ENCODE data around the gene SSTR4.

The SSTR4 gene

DNA sequence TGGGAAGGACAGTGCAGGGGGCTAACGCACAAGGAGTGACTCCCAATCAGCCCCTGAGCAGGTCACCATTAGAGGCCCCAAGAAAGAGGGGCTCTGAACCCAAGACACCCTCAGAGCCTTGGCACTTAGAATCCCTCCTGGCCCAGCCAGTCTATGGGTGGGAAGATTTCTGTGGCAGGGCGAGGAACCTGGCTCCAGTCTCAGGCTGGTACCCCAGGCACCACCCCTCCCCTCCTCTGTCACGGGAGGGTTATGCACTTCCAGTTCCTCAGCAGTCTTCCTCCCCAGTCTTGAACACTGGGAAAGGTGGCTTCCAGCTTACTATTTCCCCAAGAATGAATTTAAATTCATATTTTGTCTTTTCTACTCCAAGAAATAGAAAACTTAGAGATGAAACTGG lies 27.6 kb upstream of the SSTR4 start:
- Mint-ChIP-seq H3K27ac (no peak overlapping the region), H3K9me3 (no peaks in the 10 kb centered on the region), H3K36me3 (ENCODE audit: insufficient read depth) (no peaks in the 10 kb centered on the region), H3K4me3 (no peak overlapping the region), H3K4me1 (ENCODE audit: low read depth in 2 of 2) (no peaks in the 10 kb centered on the region), H3K27me3 (peaks cover 0 to 9% of the 10 kb centered on the region in 2 donors)
- ATAC-seq (replicated peaks) (no peak), DNase-seq (no peak)

DNA sequence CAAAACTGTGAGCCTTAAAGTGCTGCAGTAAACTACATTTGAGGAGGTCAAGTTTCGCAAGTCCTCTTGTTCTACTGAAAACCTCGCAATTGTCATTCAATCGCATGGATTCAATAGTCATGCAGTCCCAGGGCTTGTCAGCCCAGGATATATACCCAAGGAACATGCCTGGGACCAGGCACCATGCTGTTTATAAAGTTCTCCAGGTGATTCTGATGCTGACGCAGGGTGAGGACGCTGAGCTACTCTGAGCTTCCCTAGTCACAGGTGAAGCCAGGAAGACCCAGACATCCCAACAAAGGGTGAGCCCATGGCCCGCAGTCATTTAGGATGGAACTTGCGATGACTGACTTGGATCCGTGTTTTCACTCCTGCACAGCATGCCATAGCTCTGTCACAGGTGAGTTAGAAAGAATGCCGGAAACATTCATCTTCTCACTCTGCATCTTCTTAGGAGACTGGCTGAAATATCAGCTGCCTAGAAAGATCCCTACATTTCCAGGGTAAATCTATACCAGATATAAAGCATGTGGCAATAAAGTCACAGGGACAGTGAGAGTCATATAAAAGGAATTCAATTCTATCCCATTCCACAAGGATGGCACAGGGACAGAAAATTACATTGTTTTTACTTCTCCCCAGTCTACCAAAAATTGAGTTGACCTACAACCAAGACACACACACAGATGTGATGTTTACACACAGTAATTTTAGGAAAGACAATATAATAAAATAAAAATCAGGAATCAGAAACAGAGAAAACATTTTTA lies 27.0 kb upstream of the SSTR4 start:
- H3K4me3 Mint-ChIP-seq: no peak overlapping the region
- H3K36me3 Mint-ChIP-seq (ENCODE audit: insufficient read depth): no peaks in the 10 kb centered on the region
- no peaks in the 10 kb centered on the region for H3K4me1 Mint-ChIP-seq (ENCODE audit: low read depth in 2 of 2)
- DNase-seq (no peak), ATAC-seq (replicated peaks) (no peak)
- H3K9me3 Mint-ChIP-seq: no peaks in the 10 kb centered on the region
- peaks cover 0 to 9% of the 10 kb centered on the region in 2 donors for H3K27me3 Mint-ChIP-seq
- H3K27ac Mint-ChIP-seq: no peak overlapping the region

- ATAC-seq (replicated peaks): no peak
Observed at GRCh38 chr20:23008667-23009066, 26.4 kb upstream of the SSTR4 start.

DNA sequence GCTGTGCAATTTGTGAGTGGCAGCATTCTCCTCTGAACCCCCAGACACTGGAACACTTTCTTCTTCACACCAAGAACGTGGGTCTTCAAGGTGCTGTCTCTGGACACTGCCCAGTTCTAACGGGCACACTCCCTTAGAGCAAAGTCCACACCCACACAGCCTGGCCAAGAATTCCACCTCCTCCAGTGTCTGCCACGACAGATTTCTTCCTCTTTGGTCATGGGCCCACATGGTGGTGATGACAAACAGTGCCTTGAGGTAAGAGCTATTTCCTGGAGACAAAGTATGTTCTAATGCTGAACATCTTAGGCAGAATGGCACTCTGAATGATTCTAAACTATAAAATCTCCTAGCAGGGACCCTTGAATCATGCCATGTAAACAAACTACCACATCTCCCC lies 25.5 kb upstream of the SSTR4 start:
- no peak for ATAC-seq (replicated peaks)
- Mint-ChIP-seq H3K9me3 (no peaks in the 10 kb centered on the region), H3K4me1 (ENCODE audit: low read depth in 2 of 2) (no peaks in the 10 kb centered on the region), H3K27me3 (peaks cover 0 to 9% of the 10 kb centered on the region in 2 donors), H3K36me3 (ENCODE audit: insufficient read depth) (no peaks in the 10 kb centered on the region), H3K27ac (no peak overlapping the region), H3K4me3 (no peak overlapping the region)
- DNase-seq: no peak

More at GRCh38 chr20:23008667-23009066, 26.4 kb upstream of the SSTR4 start:
- H3K4me1 Mint-ChIP-seq (ENCODE audit: low read depth in 2 of 2): no peaks in the 10 kb centered on the region
- no peak for DNase-seq
- no peaks in the 10 kb centered on the region for H3K9me3 Mint-ChIP-seq
- no peaks in the 10 kb centered on the region for H3K36me3 Mint-ChIP-seq (ENCODE audit: insufficient read depth)
- H3K27ac Mint-ChIP-seq: no peak overlapping the region
- peaks cover 0 to 9% of the 10 kb centered on the region in 2 donors for H3K27me3 Mint-ChIP-seq
- no peak overlapping the region for H3K4me3 Mint-ChIP-seq

GRCh38 chr20:23010096-23010495 lies 25.0 kb upstream of the SSTR4 start:
- ATAC-seq (replicated peaks) (no peak), DNase-seq (no peak)
- Mint-ChIP-seq H3K27me3 (peaks cover 0 to 9% of the 10 kb centered on the region in 2 donors), H3K9me3 (no peaks in the 10 kb centered on the region), H3K27ac (no peak overlapping the region), H3K4me1 (ENCODE audit: low read depth in 2 of 2) (no peaks in the 10 kb centered on the region), H3K36me3 (ENCODE audit: insufficient read depth) (no peaks in the 10 kb centered on the region), H3K4me3 (no peak overlapping the region)

- DNase-seq: no peak
- H3K27me3 Mint-ChIP-seq: peaks cover 0 to 9% of the 10 kb centered on the region in 2 donors
- H3K4me1 Mint-ChIP-seq (ENCODE audit: low read depth in 2 of 2): no peaks in the 10 kb centered on the region
- H3K4me3 Mint-ChIP-seq: no peak overlapping the region
- no peaks in the 10 kb centered on the region for H3K9me3 Mint-ChIP-seq
- ATAC-seq (replicated peaks): no peak
- H3K27ac Mint-ChIP-seq: no peak overlapping the region
- H3K36me3 Mint-ChIP-seq (ENCODE audit: insufficient read depth): no peaks in the 10 kb centered on the region
Observed at GRCh38 chr20:23011008-23011721, 23.9 kb upstream of the SSTR4 start.

- Mint-ChIP-seq H3K36me3 (ENCODE audit: insufficient read depth) (no peaks in the 10 kb centered on the region), H3K9me3 (no peaks in the 10 kb centered on the region), H3K4me1 (ENCODE audit: low read depth in 2 of 2) (no peaks in the 10 kb centered on the region), H3K27me3 (peaks cover 0 to 9% of the 10 kb centered on the region in 2 donors), H3K27ac (no peak overlapping the region), H3K4me3 (no peak overlapping the region)
- ATAC-seq (replicated peaks) (no peak), DNase-seq (no peak)
Observed at GRCh38 chr20:23013429-23013828, 21.7 kb upstream of the SSTR4 start.

DNA sequence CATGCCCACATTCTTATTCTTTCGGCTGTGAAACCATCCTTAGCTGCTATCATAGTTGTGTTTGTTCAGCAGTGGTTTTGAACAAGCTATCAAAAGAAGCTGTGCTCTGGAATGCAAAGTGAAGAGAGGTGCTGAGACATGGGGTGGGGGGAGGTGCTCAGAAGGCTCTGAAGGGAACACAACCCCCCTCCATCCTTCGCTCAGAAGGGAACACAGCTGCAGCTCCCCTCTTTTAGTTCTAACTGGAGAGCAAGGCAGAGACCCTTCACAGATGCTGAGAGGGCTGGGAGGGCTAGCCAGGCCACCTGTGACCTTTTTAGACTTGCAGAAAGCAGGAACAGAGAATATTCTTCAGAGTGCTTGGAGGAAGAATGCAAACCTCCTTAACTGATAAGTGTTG lies 17.6 kb upstream of the SSTR4 start:
- Mint-ChIP-seq H3K9me3 (no peaks in the 10 kb centered on the region), H3K4me3 (no peak overlapping the region), H3K36me3 (ENCODE audit: insufficient read depth) (no peaks in the 10 kb centered on the region), H3K4me1 (ENCODE audit: low read depth in 2 of 2) (no peaks in the 10 kb centered on the region), H3K27me3 (peaks cover 0 to 4% of the 10 kb centered on the region in 2 donors), H3K27ac (no peak overlapping the region)
- DNase-seq: no peak
- no peak for ATAC-seq (replicated peaks)

DNA sequence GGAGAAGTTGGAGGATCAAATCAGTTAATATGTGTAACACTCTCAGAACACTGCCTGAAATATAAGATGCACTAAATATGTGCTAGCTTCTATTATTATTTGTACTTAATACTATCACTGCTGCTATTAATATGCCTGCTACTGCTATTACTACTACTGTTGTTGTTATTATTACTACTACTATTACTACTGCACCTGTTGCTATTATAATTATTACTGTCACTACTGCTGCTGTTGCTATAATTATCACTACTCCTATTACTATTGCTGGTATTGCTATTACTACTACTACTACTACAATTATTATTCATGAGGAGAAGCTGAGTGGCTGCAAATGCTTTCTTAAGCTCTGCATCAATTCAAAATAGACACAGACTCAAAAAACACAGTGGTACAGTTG lies 16.7 kb upstream of the SSTR4 start:
- no peaks in the 10 kb centered on the region for H3K4me1 Mint-ChIP-seq (ENCODE audit: low read depth in 2 of 2)
- no peaks in the 10 kb centered on the region for H3K9me3 Mint-ChIP-seq
- ATAC-seq (replicated peaks) (no peak), DNase-seq (no peak)
- no peaks in the 10 kb centered on the region for H3K36me3 Mint-ChIP-seq (ENCODE audit: insufficient read depth)
- H3K4me3 Mint-ChIP-seq: no peak overlapping the region
- no peak overlapping the region for H3K27ac Mint-ChIP-seq
- peaks cover 0 to 4% of the 10 kb centered on the region in 2 donors for H3K27me3 Mint-ChIP-seq

DNA sequence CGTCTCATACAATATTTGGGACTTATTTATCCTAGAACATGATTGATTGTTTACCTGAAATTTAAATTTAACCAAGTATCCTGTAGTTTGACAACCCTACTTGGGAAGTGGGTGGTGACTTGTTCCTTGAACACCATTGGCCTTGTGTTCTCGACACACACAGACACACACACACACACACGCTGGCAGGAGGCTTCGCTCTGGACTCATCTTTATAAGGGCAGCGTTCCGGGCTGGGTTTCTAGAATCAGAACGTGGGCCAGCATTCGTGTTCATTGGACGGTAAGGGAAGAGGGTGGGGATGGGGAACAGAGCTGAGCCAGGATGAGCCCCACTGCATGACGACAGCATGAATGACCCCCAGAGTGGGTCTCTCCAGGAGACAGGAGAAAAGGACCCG lies 16.2 kb upstream of the SSTR4 start:
- peaks cover 2 to 4% of the 10 kb centered on the region in 2 donors for H3K27me3 Mint-ChIP-seq
- H3K27ac Mint-ChIP-seq: no peak overlapping the region
- DNase-seq: no peak
- no peaks in the 10 kb centered on the region for H3K36me3 Mint-ChIP-seq (ENCODE audit: insufficient read depth)
- ATAC-seq (replicated peaks): no peak
- no peaks in the 10 kb centered on the region for H3K9me3 Mint-ChIP-seq
- H3K4me1 Mint-ChIP-seq (ENCODE audit: low read depth in 2 of 2): no peaks in the 10 kb centered on the region
- H3K4me3 Mint-ChIP-seq: no peak overlapping the region

DNA sequence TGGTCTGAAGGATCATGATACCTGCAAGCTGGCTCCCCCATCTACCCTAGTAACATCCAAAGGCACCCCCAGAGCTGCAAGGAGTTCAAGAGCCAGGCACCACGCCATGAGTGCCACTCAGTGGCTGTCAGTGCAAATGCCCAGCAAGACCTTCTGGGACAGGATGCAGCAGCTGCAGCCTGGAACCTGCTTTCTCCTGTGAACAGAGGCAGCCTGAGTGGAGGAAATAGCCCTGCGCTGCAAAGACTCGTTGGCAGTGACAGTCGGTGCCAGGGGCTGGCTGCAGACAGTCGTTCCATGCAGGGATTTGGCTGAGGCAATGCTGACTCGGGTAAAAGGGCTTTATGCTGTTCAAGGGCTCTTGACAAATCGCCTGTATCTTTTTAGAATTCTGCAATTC lies 15.7 kb upstream of the SSTR4 start:
- Mint-ChIP-seq H3K4me3 (no peak overlapping the region), H3K36me3 (ENCODE audit: insufficient read depth) (no peaks in the 10 kb centered on the region), H3K4me1 (ENCODE audit: low read depth in 2 of 2) (no peaks in the 10 kb centered on the region), H3K27me3 (peaks cover 4 to 7% of the 10 kb centered on the region in 2 donors), H3K27ac (no peak overlapping the region), H3K9me3 (no peaks in the 10 kb centered on the region)
- ATAC-seq (replicated peaks) (no peak), DNase-seq (no peak)

DNA sequence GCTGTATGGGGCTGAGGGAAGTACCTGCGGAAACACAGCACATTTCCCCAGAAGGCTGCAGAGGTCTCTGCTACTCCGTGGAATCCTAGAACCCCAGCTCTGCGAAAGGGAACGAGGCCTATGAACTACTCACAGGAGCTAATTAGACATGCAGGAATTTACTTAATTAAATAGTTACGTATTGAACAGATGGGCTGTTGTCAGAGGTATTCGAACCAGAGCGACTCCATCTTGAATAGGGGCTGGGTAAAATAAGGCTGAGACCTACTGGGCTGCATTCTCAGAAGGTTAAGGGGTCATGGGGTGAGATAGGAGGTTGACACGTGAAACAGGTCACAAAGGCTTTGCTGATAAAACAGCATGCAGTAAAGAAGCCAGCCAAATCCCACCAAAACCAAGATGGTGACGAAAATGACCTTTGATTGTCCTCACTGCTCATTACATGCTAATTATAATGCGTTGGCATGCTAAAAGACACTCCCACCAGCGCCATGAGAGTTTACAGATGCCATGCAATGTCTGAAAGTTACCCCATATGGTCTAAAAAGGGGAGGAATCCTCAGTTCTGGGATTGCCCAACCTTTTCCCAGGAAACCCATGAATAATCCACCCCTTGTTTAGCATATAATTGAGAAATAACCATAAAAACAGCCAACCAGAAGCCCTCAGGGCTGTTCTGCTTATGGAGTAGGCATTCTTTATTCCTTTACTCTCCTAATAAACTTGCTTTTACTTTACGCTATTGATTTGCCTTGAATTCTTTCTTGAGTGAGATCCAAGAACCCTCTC lies 14.7 kb upstream of the SSTR4 start:
- no peaks in the 10 kb centered on the region for H3K9me3 Mint-ChIP-seq
- no peaks in the 10 kb centered on the region for H3K4me1 Mint-ChIP-seq (ENCODE audit: low read depth in 2 of 2)
- no peak overlapping the region for H3K27ac Mint-ChIP-seq

GRCh38 chr20:23021541-23021940 lies 13.6 kb upstream of the SSTR4 start:
- no peak overlapping the region for H3K27ac Mint-ChIP-seq
- H3K9me3 Mint-ChIP-seq: peaks cover 0 to 2% of the 10 kb centered on the region in 2 donors
- H3K4me3 Mint-ChIP-seq: no peak overlapping the region
- no peaks in the 10 kb centered on the region for H3K4me1 Mint-ChIP-seq (ENCODE audit: low read depth in 2 of 2)
- DNase-seq: no peak
- peaks cover 4 to 8% of the 10 kb centered on the region in 2 donors for H3K27me3 Mint-ChIP-seq
- ATAC-seq (replicated peaks): no peak
- peaks cover 4% of the 10 kb centered on the region for H3K36me3 Mint-ChIP-seq (ENCODE audit: insufficient read depth)

More for the DNA sequence above, 14.7 kb upstream of the SSTR4 start:
- H3K36me3 Mint-ChIP-seq (ENCODE audit: insufficient read depth): no peaks in the 10 kb centered on the region
- ATAC-seq (replicated peaks) (no peak), DNase-seq (no peak)
- peaks cover 4 to 8% of the 10 kb centered on the region in 2 donors for H3K27me3 Mint-ChIP-seq
- H3K4me3 Mint-ChIP-seq: no peak overlapping the region
